ENCODE data around the gene TPGS2. TPM values are rescaled to one million over a fixed set of nuclear protein-coding genes. Genes with fewer than 3 reads are reported as not detected.

The TPGS2 gene, protein sequence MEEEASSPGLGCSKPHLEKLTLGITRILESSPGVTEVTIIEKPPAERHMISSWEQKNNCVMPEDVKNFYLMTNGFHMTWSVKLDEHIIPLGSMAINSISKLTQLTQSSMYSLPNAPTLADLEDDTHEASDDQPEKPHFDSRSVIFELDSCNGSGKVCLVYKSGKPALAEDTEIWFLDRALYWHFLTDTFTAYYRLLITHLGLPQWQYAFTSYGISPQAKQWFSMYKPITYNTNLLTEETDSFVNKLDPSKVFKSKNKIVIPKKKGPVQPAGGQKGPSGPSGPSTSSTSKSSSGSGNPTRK
- total RNA-seq (ENCODE audit: low replicate concordance): 74.9 and 110 TPM in 2 replicates

DNA sequence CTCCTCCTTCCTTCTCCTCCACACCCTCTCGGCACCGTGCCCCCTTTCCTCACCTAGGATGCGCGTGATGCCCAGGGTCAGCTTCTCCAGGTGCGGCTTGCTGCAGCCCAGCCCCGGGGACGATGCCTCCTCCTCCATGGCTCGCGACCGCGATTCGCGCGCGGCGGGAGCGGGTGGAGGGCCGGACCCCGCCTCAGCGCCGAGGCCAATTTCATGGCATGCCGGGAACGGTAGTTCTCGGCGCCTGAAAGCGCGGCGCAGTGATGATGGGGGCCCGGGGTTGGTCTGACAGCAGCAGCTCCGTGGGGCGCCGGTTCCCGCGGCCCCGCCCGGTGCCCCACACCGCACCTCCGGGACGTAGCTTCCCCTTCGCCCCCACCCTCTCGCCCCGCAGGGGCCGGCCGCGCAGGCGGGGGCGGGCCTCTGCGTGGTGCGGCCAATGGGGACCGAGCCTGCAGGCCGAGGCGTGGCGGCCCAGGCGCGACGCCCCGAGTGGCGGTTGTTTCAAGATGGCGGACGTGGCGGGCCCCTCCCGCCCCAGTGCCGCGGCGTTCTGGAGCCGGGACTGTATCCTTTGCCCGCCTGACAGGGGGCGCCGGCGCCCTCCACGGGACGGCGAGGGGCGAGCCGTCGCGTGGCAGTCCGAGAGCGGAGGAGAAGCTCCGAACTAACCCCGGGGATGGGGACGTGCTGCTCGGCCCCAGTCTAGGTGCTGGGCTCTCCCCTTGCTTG, at the start of gene TPGS2, which contains the start of gene KIAA1328:
TPGS2 (minus strand) TSS at position 373 of the 732 bp plus-strand sequence; CDS start at position 138, 235 bp downstream.
KIAA1328 (plus strand) TSS at position 498 of the 732 bp plus-strand sequence; CDS start at position 510, 12 bp downstream.

Other genes with a start within 250 kb of the TPGS2 start
- 3.4 and 3.8 TPM in 2 replicates for gene KIAA1328, start 125 bp upstream of the TPGS2 start, total RNA-seq (ENCODE audit: low replicate concordance)

Measured in smooth muscle cell of the coronary artery (primary cell).